Measurements from ENCODE around the gene MAT1A.

Gene MAT1A

GRCh38 chr10:80281784-80282765 is 7.4 kb downstream of the MAT1A start:
- no peak for DNase-seq

DNA sequence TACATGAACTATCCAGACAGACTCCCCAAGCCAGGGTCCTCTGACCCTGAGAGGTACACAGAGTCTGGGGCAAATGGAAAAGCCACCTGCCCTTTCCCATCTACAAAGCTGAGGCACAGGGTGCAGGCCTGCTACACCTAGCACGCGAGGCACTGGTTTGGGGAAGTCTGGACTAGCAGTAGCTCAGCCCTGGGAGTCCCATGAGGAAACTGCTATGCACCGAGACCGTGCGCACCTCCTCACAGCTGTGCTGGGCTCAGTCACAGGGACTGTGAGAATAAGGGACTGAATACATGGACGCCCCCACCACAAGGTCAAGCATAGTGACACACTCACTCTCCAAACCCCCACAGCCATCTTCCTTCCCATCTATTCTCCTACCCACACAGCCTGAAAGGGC is 8.2 kb downstream of the MAT1A start:
- DNase-seq: no peak

GRCh38 chr10:80280071-80280800 is 9.2 kb downstream of the MAT1A start:
- DNase-seq: no peak

DNA sequence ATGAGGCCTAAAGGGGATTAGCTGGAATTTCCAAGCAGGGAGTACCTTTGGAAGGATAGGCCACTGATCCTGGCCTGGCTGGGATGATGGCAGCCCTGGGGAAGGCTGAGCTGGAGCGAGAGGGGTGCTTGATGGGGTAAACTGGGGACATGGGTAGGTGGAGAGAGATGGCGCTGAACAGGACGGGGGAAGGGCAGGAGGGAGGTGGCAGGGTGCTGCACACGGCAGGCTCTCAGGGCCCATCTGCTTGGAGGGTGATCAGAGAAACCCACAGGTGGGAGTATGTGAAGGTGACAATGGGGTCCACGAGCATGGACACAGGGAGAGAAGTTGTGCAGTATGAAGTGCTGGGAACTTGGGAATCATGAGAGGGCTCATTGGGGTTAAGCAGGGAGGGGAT is 10.3 kb downstream of the MAT1A start:
- no peak for DNase-seq

- DNase-seq: no peak
These were observed 11.0 kb downstream of the MAT1A start for GRCh38 chr10:80278480-80278879.

GRCh38 chr10:80277567-80278250 is 11.7 kb downstream of the MAT1A start:
- no peak for DNase-seq

- DNase-seq: no peak
These were observed 12.4 kb downstream of the MAT1A start for GRCh38 chr10:80277016-80277415.

GRCh38 chr10:80276335-80276734 is 13.1 kb downstream of the MAT1A start:
- DNase-seq: no peak

DNA sequence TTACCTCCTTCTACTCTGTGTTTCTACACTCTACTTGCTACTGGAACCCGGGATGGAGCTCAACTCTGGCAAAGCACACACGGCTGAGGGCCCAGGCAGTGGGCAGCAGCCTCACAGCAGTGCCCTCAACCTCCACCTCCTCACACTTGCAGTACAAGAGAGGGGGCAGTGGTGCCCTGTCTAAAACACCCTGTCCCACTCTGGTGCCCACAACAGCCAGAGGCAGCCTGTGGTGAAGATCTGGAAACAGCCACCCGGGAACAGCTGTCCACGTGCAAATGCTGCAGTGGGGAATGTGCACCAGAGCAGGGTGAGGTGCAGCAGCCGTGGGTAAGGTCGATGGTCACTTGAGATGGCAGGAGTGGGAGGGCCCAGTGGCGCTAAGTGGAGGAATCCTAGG is 13.7 kb downstream of the MAT1A start:
- DNase-seq: no peak

DNA sequence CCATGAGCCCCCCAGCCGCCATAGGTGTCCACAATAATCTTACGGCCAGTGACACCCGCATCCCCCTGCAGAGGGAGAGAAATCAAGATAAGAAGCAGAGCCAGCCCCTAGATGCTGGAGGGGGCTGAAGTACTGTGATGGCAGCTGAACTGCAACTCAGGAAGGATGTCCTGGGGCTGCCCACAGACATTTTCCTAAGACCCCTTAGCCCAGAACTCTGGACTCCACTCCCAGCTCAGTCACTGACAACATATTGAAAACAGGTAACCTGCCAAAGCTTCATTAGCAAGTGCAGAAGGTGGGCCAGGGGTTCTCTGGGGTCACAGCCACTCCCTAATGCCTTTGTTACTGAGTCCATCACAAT is 14.3 kb downstream of the MAT1A start:
- no peak for DNase-seq

- DNase-seq: no peak
These were observed 14.9 kb downstream of the MAT1A start for GRCh38 chr10:80274396-80275134.

GRCh38 chr10:80273523-80274170 is 15.8 kb downstream of the MAT1A start:
- DNase-seq: no peak

DNA sequence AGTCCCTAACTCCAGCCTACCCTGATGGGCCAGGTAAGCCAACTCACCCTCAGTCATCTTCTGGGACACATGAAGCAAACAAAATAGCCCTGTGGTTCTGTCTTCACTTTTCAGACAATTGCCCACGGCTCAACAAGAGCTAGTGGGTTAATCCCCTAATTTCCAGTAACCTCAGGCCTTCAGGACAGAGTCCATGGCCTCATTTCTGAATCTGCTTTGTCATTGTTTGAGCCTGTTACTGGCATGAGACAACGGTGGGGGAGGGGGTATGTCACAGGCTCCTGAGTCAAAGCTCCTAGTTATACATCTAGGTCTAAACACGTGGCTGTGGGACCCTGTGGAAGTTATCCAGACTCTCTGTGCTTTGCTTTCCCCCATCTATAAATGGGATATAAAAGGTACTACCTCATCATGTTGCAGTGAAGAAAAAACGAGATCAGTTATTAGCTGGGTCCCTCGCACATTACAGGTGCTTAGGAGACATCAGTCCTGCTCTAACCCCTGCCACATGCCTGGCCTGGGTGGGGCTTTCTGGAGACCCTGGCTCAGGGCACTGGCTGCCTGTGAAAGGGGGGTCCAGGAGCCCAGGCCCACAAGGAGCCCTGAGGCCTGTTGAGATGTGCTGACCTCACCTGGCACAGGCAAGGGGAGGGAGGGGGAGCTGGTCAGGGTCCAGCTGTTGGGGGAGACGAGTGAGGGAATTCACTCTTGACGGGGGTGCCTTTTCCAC is 16.5 kb downstream of the MAT1A start:
- no peak for DNase-seq

DNA sequence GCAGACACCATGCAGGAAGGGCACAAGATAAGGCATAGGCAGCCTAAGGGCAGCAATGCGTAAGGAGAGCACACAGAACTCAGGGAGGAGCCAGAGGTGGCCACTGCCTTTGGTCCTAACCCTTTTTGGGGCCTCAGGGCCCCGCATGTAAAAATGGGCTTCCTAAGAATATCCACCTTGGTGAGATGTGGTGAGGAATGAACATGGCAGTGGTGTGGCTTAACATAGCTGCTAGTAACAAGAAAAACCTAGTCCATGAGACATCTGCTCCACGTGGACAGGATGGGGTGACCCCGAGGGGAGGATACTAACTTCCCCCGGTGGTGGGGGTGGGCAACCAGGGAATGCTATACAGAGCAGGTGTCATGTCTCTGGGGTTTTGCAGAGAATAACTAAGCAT is 18.0 kb downstream of the MAT1A start:
- no peak for DNase-seq

GRCh38 chr10:80270887-80271286 is 18.6 kb downstream of the MAT1A start:
- no peak for DNase-seq

DNA sequence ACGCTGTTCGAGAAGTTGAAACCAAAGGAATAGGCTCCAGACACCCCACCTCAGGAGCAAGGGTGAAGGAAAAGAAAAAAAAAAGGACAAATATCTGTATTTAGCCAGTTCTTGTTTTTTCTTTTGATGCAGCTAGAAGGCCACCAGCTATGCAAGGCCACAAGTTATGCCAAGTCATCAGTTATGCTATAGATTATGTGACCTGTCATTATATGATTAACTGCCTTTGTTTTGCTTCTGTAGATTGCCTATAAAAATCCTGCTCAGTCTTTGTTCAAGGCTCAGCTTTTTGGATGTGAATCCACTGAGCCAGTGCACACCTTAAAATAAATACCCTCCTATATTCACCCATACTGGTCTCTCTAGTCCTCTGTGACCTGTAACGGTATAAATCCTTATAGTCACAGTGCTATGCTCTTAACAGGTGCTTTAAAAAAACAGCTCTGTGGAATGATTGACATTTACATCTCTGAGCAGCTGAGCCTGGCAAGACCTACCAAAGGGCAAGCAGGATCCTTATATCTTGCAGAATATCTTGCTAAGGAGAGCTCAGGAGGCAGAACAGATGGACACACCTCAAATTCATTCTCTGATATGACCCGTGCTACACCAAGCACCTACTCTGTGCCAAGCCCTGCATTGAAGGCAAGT is 20.4 kb downstream of the MAT1A start:
- no peak for DNase-seq

DNA sequence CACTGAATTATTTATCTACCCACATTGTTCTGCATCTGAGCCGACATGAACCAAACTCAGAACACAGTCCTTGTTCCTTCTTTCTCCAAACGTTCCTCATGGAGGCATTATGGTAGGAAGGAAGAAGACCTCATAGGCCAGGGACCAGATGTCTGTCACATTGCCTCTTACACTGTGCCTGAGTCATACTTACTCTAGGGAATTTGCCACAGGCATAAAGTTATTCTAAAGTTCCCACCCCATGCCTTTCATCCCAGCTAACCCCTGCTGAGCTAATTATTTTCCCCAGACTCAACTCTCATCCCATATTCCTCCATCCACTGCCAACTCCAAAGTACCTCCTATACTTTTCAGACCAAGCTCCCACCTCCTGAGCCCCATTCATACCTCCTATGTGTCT is 21.2 kb downstream of the MAT1A start:
- DNase-seq: no peak

DNA sequence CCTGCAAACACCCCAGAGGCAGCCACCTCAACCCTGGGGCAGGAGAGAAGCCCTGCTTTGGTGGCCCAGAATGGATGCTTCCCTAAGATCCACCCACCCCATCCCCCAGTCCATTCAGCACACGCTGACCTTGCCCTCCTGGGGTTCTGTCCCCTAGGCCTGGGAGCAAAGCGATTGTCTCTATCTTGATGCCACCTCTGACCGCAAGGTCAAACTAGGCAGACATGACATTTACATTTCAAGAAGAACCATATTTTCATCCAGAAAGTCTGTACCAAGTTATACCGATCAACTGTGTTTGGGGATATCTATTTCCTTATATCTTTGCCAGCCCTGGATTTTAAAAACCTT is 23.0 kb downstream of the MAT1A start:
- DNase-seq: no peak

DNA sequence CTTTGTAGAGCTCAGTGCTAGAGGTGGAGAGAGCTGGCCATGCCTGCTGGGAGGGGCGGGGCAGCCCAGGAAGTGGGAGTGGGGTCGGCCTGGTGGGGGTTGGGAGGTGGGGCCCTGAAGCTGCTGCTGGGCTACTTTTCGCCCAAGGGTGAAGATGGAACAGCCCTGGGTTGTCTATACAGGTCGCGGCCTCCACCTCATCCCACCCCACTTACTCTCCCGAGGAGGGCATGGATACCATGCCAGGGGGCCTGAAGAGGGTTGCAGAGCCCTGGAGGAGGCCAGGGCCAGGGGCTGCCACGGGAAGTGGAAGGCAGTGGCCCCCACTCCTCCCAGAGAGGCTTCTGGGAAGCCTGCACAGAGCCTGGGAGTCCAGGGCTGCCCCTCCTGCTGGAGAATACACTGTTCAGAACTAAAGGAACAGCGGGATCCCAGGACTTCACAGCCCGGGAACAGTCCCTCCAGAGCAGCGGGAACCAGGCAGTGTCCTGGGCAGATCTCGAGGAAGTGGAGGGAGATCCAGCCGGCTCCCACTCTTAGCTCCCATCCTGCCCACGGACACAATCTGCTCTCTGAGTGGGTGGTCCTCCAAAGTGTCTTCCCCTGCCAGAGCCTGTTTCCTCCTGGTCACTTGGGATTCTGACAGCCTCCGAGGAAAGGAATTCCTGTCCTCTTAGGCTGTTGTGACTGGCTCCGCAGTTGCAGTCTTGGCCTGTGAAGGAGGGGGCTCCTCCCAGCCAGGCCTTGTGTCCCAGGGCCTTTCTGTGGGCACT is 23.5 kb downstream of the MAT1A start:
- DNase-seq: no peak
